ENCODE data around the gene SEMA3F.

SEMA3F gene

GRCh38 chr3:50154840-50155490, at the start of gene SEMA3F:
Gene SEMA3F (plus strand): TSS chr3:50155324. CDS start chr3:50159623, 4,299 bp downstream.
- peak within 1 kb of the TSS; percentile 40 for H3K4me3 ChIP-seq (ENCODE audit: low read depth, low read length)
- no peak for TF ChIP-seq CTCF (IDR thresholded peaks at IDR 0.05; ENCODE audit: borderline replicate concordance, insufficient read depth, low read depth, low read length)

GRCh38 chr3:50111757-50112156, 43.4 kb upstream of the SEMA3F start:
- no peak for TF ChIP-seq CTCF (IDR thresholded peaks at IDR 0.05; ENCODE audit: borderline replicate concordance, insufficient read depth, low read depth, low read length)
- H3K4me3 ChIP-seq (ENCODE audit: low read depth, low read length), result no peak overlapping the region

- TF ChIP-seq CTCF (IDR thresholded peaks at IDR 0.05; ENCODE audit: borderline replicate concordance, insufficient read depth, low read depth, low read length), result no peak
Observed at GRCh38 chr3:50112462-50112861, 42.7 kb upstream of the SEMA3F start.

GRCh38 chr3:50117120-50117519, 38.0 kb upstream of the SEMA3F start:
- TF ChIP-seq CTCF (IDR thresholded peaks at IDR 0.05; ENCODE audit: borderline replicate concordance, insufficient read depth, low read depth, low read length), result no peak
- no peak overlapping the region for H3K4me3 ChIP-seq (ENCODE audit: low read depth, low read length)

More at GRCh38 chr3:50112462-50112861, 42.7 kb upstream of the SEMA3F start:
- no peak overlapping the region for H3K4me3 ChIP-seq (ENCODE audit: low read depth, low read length)

GRCh38 chr3:50118237-50118636, 36.9 kb upstream of the SEMA3F start:
- no peak overlapping the region for H3K4me3 ChIP-seq (ENCODE audit: low read depth, low read length)
- TF ChIP-seq CTCF (IDR thresholded peaks at IDR 0.05; ENCODE audit: borderline replicate concordance, insufficient read depth, low read depth, low read length), result no peak

- H3K4me3 ChIP-seq (ENCODE audit: low read depth, low read length), result no peak overlapping the region
- TF ChIP-seq CTCF (IDR thresholded peaks at IDR 0.05; ENCODE audit: borderline replicate concordance, insufficient read depth, low read depth, low read length), result no peak
Observed at GRCh38 chr3:50119786-50120185, 35.3 kb upstream of the SEMA3F start.

GRCh38 chr3:50120364-50121071, 34.6 kb upstream of the SEMA3F start:
- H3K4me3 ChIP-seq (ENCODE audit: low read depth, low read length), result no peak overlapping the region
- TF ChIP-seq CTCF (IDR thresholded peaks at IDR 0.05; ENCODE audit: borderline replicate concordance, insufficient read depth, low read depth, low read length), result no peak

All from GM12875 (cell line).